ENCODE measurements around the gene STARD13. TPM values are rescaled to one million over a fixed set of nuclear protein-coding genes. Genes with fewer than 3 reads are reported as not detected.

The STARD13 gene
- total and polyA plus RNA-seq, 2 donors: 1.7 to 2.0 TPM

DNA sequence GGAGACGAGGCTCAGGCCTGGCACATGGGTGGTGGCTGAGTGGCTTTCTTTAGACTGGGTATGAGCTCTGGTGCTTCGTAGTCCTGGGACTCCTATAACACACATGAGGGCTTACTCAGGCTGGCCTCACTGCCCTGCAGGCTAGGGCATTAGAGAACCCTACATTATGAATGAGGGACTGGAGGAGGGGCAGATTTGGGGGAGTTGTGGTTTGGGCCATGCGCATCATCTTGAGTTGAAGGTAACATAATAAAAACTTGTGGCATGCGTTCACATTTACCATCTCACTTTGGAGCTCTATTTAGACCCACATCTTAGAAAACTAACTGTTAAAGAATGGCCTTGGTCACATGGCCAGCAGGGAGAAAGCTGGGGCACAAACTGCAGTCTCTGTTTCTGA lies 54.2 kb downstream of the STARD13 start:
- Histone ChIP-seq H3K4me3 (ENCODE audit: low read length in 2 of 2) (no peak overlapping the region), H3K27me3 (ENCODE audit: control insufficient read depth in 2 of 2, insufficient read depth in 1 of 2, low read length in 1 of 2) (no peaks in the 10 kb centered on the region), H3K4me1 (ENCODE audit: control insufficient read depth in 2 of 2, insufficient read depth in 2 of 2, low read length in 2 of 2) (no peaks in the 10 kb centered on the region), H3K9me3 (ENCODE audit: control insufficient read depth in 2 of 2, insufficient read depth in 1 of 2, low read length in 1 of 2) (peaks cover 0 to 11% of the 10 kb centered on the region in 2 donors), H3K27ac (ENCODE audit: low read depth in 1 of 2, low read length in 1 of 2) (no peak overlapping the region), H3K36me3 (ENCODE audit: control insufficient read depth in 2 of 2, insufficient read depth in 2 of 2, low read length in 1 of 2) (no peaks in the 10 kb centered on the region)
- DNase-seq (ENCODE audit: low read depth in 6 of 9, low spot score in 9 of 9): no peak
- 97% methylated on average over 4 of the region's 4 CpGs for WGBS

DNA sequence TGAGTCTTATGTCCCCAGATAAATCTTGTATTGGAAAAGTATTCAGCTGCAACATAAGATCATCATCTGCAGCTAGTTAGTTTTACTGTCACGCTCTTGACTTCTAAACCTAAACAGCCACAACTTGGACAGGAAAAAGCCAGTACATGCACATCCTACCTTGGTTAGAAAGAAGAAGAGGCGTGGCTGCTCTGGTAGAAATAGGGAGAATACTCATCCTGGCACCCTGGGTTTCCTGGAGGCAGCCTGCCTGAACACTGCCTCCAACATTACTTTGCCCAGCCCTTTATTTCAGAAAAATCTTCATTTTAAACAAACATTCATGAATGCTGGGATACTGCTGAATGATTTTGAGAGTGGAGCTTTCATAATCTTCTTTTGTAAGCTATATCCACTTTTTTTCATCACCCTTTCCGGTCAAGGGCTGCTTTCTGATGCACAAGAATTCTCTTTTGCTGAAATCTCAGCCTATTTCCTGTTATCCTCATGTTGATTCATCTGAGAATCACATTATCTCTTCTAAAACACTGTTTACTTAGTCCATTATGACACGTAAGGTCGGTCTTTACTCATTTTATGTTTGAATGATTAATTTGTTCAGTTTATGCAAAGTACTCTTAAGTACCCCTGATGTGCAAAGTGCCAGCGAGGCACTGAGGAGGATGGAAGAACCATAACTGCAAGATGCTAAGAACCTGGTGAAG lies 55.2 kb downstream of the STARD13 start:
- 94% methylated on average over 6 of the region's 6 CpGs for WGBS
- no peaks in the 10 kb centered on the region for H3K27me3 ChIP-seq (ENCODE audit: control insufficient read depth in 2 of 2, insufficient read depth in 1 of 2, low read length in 1 of 2)
- no peak overlapping the region for H3K27ac ChIP-seq (ENCODE audit: low read depth in 1 of 2, low read length in 1 of 2)
- no peak overlapping the region for H3K4me3 ChIP-seq (ENCODE audit: low read length in 2 of 2)
- H3K36me3 ChIP-seq (ENCODE audit: control insufficient read depth in 2 of 2, insufficient read depth in 2 of 2, low read length in 1 of 2): no peaks in the 10 kb centered on the region
- no peaks in the 10 kb centered on the region for H3K4me1 ChIP-seq (ENCODE audit: control insufficient read depth in 2 of 2, insufficient read depth in 2 of 2, low read length in 2 of 2)
- H3K9me3 ChIP-seq (ENCODE audit: control insufficient read depth in 2 of 2, insufficient read depth in 1 of 2, low read length in 1 of 2): peaks cover 0 to 11% of the 10 kb centered on the region in 2 donors
- no peak for DNase-seq (ENCODE audit: low read depth in 6 of 9, low spot score in 9 of 9)

DNA sequence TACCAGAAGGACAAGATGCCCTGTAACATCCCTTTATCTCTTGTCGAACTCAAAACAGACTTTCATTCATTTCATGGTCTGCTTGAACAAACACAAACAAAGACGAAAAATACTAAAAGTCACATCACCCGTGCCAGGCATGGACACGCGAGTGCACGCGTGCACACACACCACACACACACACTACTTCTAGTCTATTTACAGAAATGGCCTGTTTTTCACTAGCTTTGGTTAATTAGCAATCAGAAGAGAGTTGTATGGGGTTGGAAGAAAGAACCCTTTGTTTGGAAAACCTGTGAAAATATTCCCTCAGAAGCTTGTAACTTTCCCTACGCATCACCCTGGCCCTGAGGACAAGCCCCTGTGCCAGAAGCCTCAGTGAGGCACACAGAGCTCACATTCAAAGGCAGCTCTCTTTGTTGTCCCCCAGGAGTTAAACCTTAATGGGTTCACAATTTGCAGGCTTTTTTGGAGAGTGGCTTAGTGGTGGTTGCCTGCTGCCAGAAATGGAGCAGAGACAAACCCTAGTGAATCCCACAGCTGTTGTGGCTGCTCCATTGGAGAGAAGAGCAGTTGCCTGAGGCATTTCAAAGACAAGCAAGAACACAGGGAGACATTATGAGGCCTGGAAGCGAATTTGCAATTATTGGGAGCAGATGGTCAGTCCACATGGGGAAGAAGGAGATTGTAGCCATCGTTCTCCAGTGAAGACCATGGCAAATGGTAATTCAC lies 55.9 kb downstream of the STARD13 start:
- Histone ChIP-seq H3K4me1 (ENCODE audit: control insufficient read depth in 2 of 2, insufficient read depth in 2 of 2, low read length in 2 of 2) (no peaks in the 10 kb centered on the region), H3K9me3 (ENCODE audit: control insufficient read depth in 2 of 2, insufficient read depth in 1 of 2, low read length in 1 of 2) (peaks cover 0 to 11% of the 10 kb centered on the region in 2 donors), H3K4me3 (ENCODE audit: low read length in 2 of 2) (no peak overlapping the region), H3K36me3 (ENCODE audit: control insufficient read depth in 2 of 2, insufficient read depth in 2 of 2, low read length in 1 of 2) (no peaks in the 10 kb centered on the region), H3K27ac (ENCODE audit: low read depth in 1 of 2, low read length in 1 of 2) (no peak overlapping the region), H3K27me3 (ENCODE audit: control insufficient read depth in 2 of 2, insufficient read depth in 1 of 2, low read length in 1 of 2) (no peaks in the 10 kb centered on the region)
- no peak for DNase-seq (ENCODE audit: low read depth in 6 of 9, low spot score in 9 of 9)
- 97% methylated on average over 10 of the region's 10 CpGs for WGBS

GRCh38 chr13:33228648-33229445 lies 56.7 kb downstream of the STARD13 start:
- peak in 7 of 9 donors; percentile 7 to 54 (median 29) for DNase-seq (ENCODE audit: low read depth in 6 of 9, low spot score in 9 of 9)
- WGBS: 65% methylated on average over 12 of the region's 12 CpGs
- Histone ChIP-seq H3K36me3 (ENCODE audit: control insufficient read depth in 2 of 2, insufficient read depth in 2 of 2, low read length in 1 of 2) (no peaks in the 10 kb centered on the region), H3K4me3 (ENCODE audit: low read length in 2 of 2) (no peak overlapping the region), H3K9me3 (ENCODE audit: control insufficient read depth in 2 of 2, insufficient read depth in 1 of 2, low read length in 1 of 2) (peaks cover 0 to 11% of the 10 kb centered on the region in 2 donors), H3K27me3 (ENCODE audit: control insufficient read depth in 2 of 2, insufficient read depth in 1 of 2, low read length in 1 of 2) (no peaks in the 10 kb centered on the region), H3K27ac (ENCODE audit: low read depth in 1 of 2, low read length in 1 of 2) (no peak overlapping the region), H3K4me1 (ENCODE audit: control insufficient read depth in 2 of 2, insufficient read depth in 2 of 2, low read length in 2 of 2) (no peaks in the 10 kb centered on the region)

DNA sequence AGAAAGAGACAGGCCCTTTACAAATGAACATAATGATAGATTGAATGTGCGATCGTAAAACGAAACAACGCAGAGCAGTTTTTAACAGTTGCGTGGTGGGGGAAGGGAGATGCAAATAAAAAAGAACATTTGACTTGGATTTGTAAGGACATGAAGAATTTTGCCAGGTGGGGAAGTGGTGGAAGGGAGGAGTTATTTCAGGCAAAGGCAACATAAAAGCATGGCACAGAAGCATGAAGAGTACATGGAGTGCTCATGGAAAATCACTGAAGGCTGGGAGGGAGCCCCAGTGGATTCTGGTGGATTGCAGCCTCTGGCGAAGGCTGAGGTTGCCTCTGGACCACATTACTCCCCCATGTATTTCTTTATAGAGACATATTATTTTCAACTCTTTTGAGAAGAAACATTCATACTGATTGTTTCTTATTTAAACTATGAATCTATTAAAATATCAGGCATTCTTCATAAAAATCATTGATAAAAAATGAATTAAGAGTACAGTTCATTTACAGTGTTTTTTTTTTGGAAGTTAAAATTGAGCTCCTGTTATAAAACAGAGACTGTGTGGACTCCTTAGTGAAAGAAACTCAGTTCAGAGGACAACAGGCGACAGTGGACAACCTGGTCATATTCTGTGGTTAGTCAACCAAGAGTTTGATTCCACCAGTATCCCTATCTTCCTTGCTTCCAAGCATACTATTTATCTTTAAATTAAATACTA lies 57.5 kb downstream of the STARD13 start:
- Histone ChIP-seq H3K27me3 (ENCODE audit: control insufficient read depth in 2 of 2, insufficient read depth in 1 of 2, low read length in 1 of 2) (no peaks in the 10 kb centered on the region), H3K27ac (ENCODE audit: low read depth in 1 of 2, low read length in 1 of 2) (no peak overlapping the region)
- 97% methylated on average over 7 of the region's 7 CpGs for WGBS

DNA sequence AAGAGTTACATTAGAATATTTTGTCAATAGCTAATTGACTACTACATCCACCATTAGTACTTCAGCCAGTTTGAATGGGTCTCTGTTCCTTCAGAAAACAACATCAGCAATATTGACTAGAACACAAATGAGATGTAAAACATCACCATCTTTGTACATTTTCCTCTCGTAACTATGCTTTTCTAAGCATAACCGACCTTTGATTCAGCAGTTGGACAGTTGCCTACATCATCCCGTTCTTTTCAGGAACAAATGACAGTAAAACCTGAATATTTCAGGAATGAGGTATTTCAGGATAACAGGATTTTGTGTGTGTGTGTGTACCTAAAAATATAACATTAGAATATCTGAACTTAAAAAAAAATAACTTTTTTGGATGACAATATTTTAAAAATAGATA lies 60.9 kb downstream of the STARD13 start:
- Histone ChIP-seq H3K4me3 (ENCODE audit: low read length in 2 of 2) (no peak overlapping the region), H3K27me3 (ENCODE audit: control insufficient read depth in 2 of 2, insufficient read depth in 1 of 2, low read length in 1 of 2) (no peaks in the 10 kb centered on the region), H3K27ac (ENCODE audit: low read depth in 1 of 2, low read length in 1 of 2) (no peak overlapping the region), H3K36me3 (ENCODE audit: control insufficient read depth in 2 of 2, insufficient read depth in 2 of 2, low read length in 1 of 2) (no peaks in the 10 kb centered on the region), H3K9me3 (ENCODE audit: control insufficient read depth in 2 of 2, insufficient read depth in 1 of 2, low read length in 1 of 2) (no peaks in the 10 kb centered on the region), H3K4me1 (ENCODE audit: control insufficient read depth in 2 of 2, insufficient read depth in 2 of 2, low read length in 2 of 2) (no peaks in the 10 kb centered on the region)
- no peak for DNase-seq (ENCODE audit: low read depth in 6 of 9, low spot score in 9 of 9)
- 94% methylated on average over 3 of the region's 3 CpGs for WGBS

More for the DNA sequence above, 57.5 kb downstream of the STARD13 start:
- H3K36me3 ChIP-seq (ENCODE audit: control insufficient read depth in 2 of 2, insufficient read depth in 2 of 2, low read length in 1 of 2): no peaks in the 10 kb centered on the region
- H3K9me3 ChIP-seq (ENCODE audit: control insufficient read depth in 2 of 2, insufficient read depth in 1 of 2, low read length in 1 of 2): peaks cover 0 to 4% of the 10 kb centered on the region in 2 donors
- DNase-seq (ENCODE audit: low read depth in 6 of 9, low spot score in 9 of 9): no peak
- H3K4me3 ChIP-seq (ENCODE audit: low read length in 2 of 2): no peak overlapping the region
- no peaks in the 10 kb centered on the region for H3K4me1 ChIP-seq (ENCODE audit: control insufficient read depth in 2 of 2, insufficient read depth in 2 of 2, low read length in 2 of 2)

DNA sequence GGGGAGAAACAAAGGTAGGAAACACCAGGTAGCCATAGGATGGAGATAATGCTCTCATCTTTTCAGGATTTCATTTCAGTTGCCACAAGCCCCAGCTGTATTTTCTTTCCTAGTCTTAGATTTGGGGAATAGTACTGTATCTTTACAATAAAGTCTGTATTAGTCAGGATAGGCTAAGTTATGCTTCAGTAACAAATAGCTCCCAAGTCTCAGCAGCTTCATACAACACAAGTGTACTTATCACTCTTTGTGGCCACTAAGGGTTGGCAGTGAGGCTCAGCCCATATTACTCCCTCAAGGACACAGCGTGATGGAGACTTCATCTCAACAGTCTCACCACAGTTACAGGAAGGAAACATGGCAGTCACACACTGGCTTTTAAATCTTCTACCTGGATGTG lies 61.4 kb downstream of the STARD13 start:
- 95% methylated on average over 1 of the region's 1 CpG for WGBS
- no peak for DNase-seq (ENCODE audit: low read depth in 6 of 9, low spot score in 9 of 9)
- no peaks in the 10 kb centered on the region for H3K36me3 ChIP-seq (ENCODE audit: control insufficient read depth in 2 of 2, insufficient read depth in 2 of 2, low read length in 1 of 2)
- H3K27ac ChIP-seq (ENCODE audit: low read depth in 1 of 2, low read length in 1 of 2): no peak overlapping the region
- H3K27me3 ChIP-seq (ENCODE audit: control insufficient read depth in 2 of 2, insufficient read depth in 1 of 2, low read length in 1 of 2): no peaks in the 10 kb centered on the region
- no peak overlapping the region for H3K4me3 ChIP-seq (ENCODE audit: low read length in 2 of 2)
- H3K9me3 ChIP-seq (ENCODE audit: control insufficient read depth in 2 of 2, insufficient read depth in 1 of 2, low read length in 1 of 2): no peaks in the 10 kb centered on the region
- H3K4me1 ChIP-seq (ENCODE audit: control insufficient read depth in 2 of 2, insufficient read depth in 2 of 2, low read length in 2 of 2): no peaks in the 10 kb centered on the region

DNA sequence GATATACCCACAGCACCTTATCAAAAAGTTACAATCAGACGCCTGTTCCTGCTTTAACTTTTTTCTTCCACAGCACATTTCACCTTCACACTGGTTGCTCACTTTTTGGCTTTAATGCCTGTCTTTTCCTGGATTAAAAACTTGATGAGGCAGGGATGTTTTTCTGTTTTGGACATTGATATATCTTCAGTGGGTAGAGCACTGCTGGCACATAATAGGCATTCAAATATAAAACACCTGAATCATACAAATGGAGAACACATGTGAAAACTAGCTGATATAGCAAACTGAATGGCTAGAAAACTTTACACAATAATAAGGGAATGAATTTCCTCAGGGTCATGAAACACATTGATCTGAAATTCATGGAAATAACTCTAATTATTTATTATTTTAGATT lies 65.6 kb downstream of the STARD13 start:
- WGBS: 97% methylated on average over 1 of the region's 1 CpG
- no peaks in the 10 kb centered on the region for H3K27me3 ChIP-seq (ENCODE audit: control insufficient read depth in 2 of 2, insufficient read depth in 1 of 2, low read length in 1 of 2)

More for the DNA sequence above, 65.6 kb downstream of the STARD13 start:
- H3K27ac ChIP-seq (ENCODE audit: low read depth in 1 of 2, low read length in 1 of 2): no peak overlapping the region
- no peak overlapping the region for H3K4me3 ChIP-seq (ENCODE audit: low read length in 2 of 2)
- DNase-seq (ENCODE audit: low read depth in 6 of 9, low spot score in 9 of 9): no peak
- no peaks in the 10 kb centered on the region for H3K9me3 ChIP-seq (ENCODE audit: control insufficient read depth in 2 of 2, insufficient read depth in 1 of 2, low read length in 1 of 2)
- H3K4me1 ChIP-seq (ENCODE audit: control insufficient read depth in 2 of 2, insufficient read depth in 2 of 2, low read length in 2 of 2): no peaks in the 10 kb centered on the region
- no peaks in the 10 kb centered on the region for H3K36me3 ChIP-seq (ENCODE audit: control insufficient read depth in 2 of 2, insufficient read depth in 2 of 2, low read length in 1 of 2)

Data from thymus (tissue), 11 donors.